GM12874 (cell line): ENCODE data around the gene SPINK1.

Source experiments
- TF ChIP-seq, protein P1 (sequence below): IDR thresholded peaks from 2 replicates; pipeline ENCODE4 v1.5.1; 2011; ENCODE audit warnings: low read depth, mild to moderate bottlenecking, control low read depth, low read length, moderate library complexity; ENCODE audit not compliant: insufficient read depth

The SPINK1 gene

DNA sequence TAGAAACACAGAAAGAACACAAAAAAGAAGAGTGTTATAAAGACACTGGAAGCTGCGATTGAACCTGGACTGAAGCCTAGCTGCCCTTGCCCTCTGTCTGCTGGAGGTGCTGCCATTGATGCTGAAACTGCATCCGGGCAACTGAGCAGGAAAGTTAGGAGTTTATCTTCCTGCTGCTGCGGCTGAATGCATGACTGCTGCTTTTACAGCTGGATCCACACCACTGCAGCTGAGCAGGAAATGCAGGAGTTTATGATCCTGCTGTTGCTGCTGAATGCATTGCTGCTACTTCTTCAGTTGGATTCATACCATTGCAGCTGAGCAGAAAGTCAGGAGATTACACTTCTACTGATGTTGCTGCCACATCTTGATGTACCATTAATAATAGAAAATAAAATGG lies 27.1 kb downstream of the SPINK1 start:
- TF ChIP-seq, protein P1, sequence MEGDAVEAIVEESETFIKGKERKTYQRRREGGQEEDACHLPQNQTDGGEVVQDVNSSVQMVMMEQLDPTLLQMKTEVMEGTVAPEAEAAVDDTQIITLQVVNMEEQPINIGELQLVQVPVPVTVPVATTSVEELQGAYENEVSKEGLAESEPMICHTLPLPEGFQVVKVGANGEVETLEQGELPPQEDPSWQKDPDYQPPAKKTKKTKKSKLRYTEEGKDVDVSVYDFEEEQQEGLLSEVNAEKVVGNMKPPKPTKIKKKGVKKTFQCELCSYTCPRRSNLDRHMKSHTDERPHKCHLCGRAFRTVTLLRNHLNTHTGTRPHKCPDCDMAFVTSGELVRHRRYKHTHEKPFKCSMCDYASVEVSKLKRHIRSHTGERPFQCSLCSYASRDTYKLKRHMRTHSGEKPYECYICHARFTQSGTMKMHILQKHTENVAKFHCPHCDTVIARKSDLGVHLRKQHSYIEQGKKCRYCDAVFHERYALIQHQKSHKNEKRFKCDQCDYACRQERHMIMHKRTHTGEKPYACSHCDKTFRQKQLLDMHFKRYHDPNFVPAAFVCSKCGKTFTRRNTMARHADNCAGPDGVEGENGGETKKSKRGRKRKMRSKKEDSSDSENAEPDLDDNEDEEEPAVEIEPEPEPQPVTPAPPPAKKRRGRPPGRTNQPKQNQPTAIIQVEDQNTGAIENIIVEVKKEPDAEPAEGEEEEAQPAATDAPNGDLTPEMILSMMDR, result no peak

DNA sequence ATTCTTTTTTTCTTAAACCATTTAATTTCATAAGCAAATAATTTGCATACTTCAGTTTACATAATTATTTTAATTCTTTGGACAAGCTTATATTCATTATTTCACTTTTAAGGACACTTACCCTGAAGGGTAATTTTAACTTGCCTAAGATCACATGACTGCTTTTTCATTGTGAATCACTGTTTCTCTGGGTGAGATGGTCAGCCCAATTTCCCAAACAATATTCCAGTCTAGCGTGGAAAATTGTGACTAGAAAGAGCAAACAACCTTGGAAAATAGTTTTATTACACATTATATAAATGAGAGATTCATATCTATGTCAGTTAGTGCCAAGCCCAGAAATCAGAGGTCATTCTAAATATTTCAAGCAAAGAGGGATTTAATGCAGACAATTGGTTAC lies 27.5 kb downstream of the SPINK1 start:
- TF ChIP-seq, protein P1, result no peak

DNA sequence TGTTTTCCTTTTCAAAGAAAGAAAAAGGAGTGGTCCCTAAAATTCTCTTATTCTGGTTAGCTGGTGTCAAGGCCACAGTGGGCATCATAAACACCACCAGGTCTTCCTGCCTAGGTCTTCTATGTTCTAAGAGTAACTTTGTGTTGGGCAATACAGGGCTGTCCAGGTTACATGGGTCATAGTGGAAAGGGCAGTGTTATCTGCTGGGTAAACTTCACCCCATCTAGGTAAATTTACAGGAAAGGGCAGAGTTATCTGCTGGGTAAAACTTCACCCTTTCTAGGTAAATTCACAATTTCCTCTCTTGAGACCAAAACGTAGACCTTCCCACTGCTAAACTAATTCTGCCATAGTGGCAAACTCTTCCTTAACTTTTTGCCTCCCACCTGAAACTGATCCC lies 30.0 kb downstream of the SPINK1 start:
- TF ChIP-seq, protein P1, result no peak

DNA sequence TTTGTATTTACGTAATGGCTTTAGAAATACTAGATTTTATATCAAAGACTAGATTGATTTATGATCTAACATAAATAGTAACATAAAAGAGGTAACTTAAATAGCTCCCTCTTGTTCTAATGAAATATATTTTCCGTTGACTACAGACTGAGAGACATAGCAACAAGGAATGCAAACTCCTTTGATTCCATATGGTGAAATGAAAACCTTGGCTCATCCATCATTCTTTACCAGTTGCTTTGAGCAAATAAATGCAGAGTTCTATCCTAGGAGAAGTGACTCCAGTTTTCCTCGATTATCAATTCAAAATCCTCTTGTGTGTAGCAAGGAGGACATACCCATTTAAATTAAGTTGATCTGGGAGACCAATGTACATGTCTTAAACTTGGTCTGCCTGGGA lies 31.0 kb downstream of the SPINK1 start:
- TF ChIP-seq, protein P1, result no peak

DNA sequence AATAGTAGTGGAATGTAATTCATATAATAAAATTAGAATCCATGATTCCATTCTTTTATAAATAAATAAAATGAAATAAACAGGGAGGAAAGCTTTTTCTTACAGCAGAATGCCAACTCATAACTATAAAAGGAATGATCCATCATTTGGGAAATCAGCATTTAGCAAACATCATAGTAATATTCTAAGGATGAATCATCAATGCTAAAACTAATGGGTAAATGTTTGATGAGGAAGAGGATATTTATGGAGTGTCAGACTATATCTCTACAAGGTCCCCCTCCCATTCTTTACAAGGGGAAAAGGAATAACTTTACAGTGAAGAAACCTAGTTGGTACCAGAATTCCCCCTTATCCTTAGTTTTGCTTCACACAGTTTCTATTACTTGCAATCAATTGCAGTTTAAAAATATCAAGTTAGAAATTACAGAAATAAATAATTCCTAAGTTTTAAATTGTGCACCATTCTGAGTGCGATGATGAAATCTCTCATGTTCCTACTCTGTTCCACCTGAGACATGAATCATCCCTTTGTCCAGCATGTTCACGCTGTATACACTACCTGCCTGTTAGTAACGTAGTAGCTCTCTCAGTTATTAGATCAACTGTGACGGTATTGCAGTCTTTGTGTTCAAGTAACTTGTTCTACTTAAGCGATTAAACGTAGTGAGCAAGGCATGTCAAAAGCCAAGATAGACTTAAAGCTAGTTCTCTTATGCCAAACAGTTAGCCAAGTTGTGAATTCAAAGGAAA lies 34.7 kb downstream of the SPINK1 start:
- TF ChIP-seq, protein P1, result no peak

DNA sequence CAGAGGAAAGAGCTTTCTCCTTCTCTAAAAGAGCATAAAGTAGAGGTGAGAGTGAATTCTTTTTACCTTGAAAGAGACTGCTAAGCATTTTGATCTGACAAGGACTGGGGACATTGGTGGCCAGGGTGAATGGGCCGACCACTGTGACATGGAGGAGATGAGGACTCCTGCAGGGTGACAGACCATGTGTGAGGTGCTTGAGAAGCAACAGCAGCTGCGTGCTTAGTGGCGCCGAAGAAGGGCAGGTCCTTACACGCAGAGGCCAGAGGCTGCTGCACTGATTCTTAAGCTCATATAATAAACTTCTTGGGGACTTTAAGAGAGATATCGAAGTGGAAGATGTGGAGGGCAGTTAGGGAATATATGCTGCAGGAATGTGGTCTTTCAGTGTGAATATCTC lies 40.3 kb downstream of the SPINK1 start:
- TF ChIP-seq, protein P1, result no peak

DNA sequence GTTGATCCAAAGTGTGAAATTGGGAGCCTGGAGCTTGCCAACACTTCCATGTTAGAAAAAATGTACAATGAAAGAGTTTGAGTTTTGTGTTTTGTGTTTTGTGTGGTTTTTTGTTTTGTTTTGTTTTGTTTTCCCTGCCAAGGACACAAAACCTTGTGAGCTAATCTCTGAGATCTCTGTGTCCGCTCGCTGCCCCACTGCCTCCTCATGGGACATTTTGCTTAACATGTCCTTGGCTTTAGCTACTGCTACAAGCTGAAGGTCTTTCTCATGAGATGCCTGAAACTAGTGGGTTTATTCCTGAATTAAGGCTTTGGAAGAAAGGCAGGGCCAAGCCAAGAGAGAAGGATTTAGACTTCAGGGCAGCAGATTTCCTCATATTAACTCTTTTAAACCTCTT lies 41.7 kb downstream of the SPINK1 start:
- TF ChIP-seq, protein P1, result no peak
